ENCODE results near the gene DLG2. TPM values are rescaled to one million over a fixed set of nuclear protein-coding genes. Genes with fewer than 3 reads are reported as not detected.

Gene DLG2
- total and polyA plus RNA-seq, 2 of the 4 experiments (the other 2 are of a cell fraction), result 0.31 to 0.36 TPM

- H2AK5ac ChIP-seq (ENCODE audit: low read depth, low read length), result no peak overlapping the region
- TF ChIP-seq FOS (IDR thresholded peaks at IDR 0.05; ENCODE audit: low read depth, low read length) (no peak), POLR2A (IDR thresholded peaks at IDR 0.05; ENCODE audit: low read depth, low read length) (no peak), MAZ (IDR thresholded peaks at IDR 0.05; ENCODE audit: borderline replicate concordance, low read depth, low read length) (no peak), CEBPB (IDR thresholded peaks at IDR 0.05; ENCODE audit: low read depth, low read length) (no peak), USF2 (IDR thresholded peaks at IDR 0.05; ENCODE audit: low read depth, low read length) (no peak), CHD1 (IDR thresholded peaks at IDR 0.05; ENCODE audit: low read depth, low read length) (no peak), MXI1 (IDR thresholded peaks at IDR 0.05; ENCODE audit: borderline replicate concordance, low read depth, low read length) (no peak), NFE2L2 (IDR thresholded peaks at IDR 0.05; ENCODE audit: low read depth, low read length) (no peak), BHLHE40 (IDR thresholded peaks at IDR 0.05; ENCODE audit: low read depth, low read length) (no peak), RFX5 (IDR thresholded peaks at IDR 0.05; ENCODE audit: low read depth, low read length) (no peak), MAFK (IDR thresholded peaks at IDR 0.05; ENCODE audit: low read depth, low read length) (no peak)
- no peak for DNase-seq
- no peak overlapping the region for H4K91ac ChIP-seq (ENCODE audit: insufficient read depth, low read depth, low read length)
- no peaks in the 10 kb centered on the region for H3K9me1 ChIP-seq (ENCODE audit: insufficient read depth, low read length)
- no peak overlapping the region for H2BK20ac ChIP-seq (ENCODE audit: low read depth, low read length)
- no TSS peak for BruUV-seq (replicated peaks)
- ATAC-seq (ENCODE audit: low read depth), result no peak
- ChIA-PET POLR2A (ENCODE audit: unreplicated experiment) (no interaction called here), CTCF (no interaction called here)
- no peaks in the 10 kb centered on the region for H4K20me1 ChIP-seq (ENCODE audit: insufficient read depth, low read length)
- H3K4me3 ChIP-seq (ENCODE audit: insufficient read depth, low read depth, low read length), result no peak overlapping the region
- H3K27me3 ChIP-seq (ENCODE audit: control insufficient read depth, insufficient read depth, low read length), result no peaks in the 10 kb centered on the region; the same call in 1 of the 2 replicates
- no peaks in the 10 kb centered on the region for H3K9me3 ChIP-seq (ENCODE audit: control insufficient read depth, insufficient read depth, low read length)
- H2BK15ac ChIP-seq (ENCODE audit: low read depth, low read length), result no peak overlapping the region
- H2AFZ ChIP-seq (replicated peaks; ENCODE audit: low read length, poor library complexity), result no peak overlapping the region
- H4K5ac ChIP-seq (ENCODE audit: low read depth, low read length), result no peak overlapping the region
- no peak overlapping the region for H4K8ac ChIP-seq (ENCODE audit: low read depth in 2 of 2, low read length in 2 of 2)
- WGBS, 2 experiments (ENCODE audit: extremely low coverage in 2 of 2, insufficient read length in 1 of 2), result no CpG with 5 or more reads among the region's 1 CpG
- H3K14ac ChIP-seq (replicated peaks; ENCODE audit: low read depth, low read length), result no peak overlapping the region
- H2BK5ac ChIP-seq (ENCODE audit: low read depth, low read length, poor library complexity, severe bottlenecking), result no peak overlapping the region
- H3K4me2 ChIP-seq (ENCODE audit: low read depth, low read length), result no peak overlapping the region
- H3K27ac ChIP-seq (ENCODE audit: insufficient read depth, low read length), result no peak overlapping the region
- in situ Hi-C loops (cut with MboI; ENCODE audit: low sequenced_read_pairs), result no loop called here
- no peak overlapping the region for H3K18ac ChIP-seq (ENCODE audit: low read depth, low read length)
- no peak overlapping the region for H3K9ac ChIP-seq (ENCODE audit: low read depth, low read length)
- H3K36me3 ChIP-seq (ENCODE audit: control insufficient read depth, insufficient read depth, low read length), result no peaks in the 10 kb centered on the region
- dilution Hi-C loops (cut with HindIII; ENCODE audit: low sequenced_read_pairs, unreplicated experiment), result no loop called here
- H3K4ac ChIP-seq (ENCODE audit: low read depth, low read length), result no peak overlapping the region
- no peaks in the 10 kb centered on the region for H3K79me1 ChIP-seq (ENCODE audit: low read depth in 1 of 2, low read length in 2 of 2)
- H3K56ac ChIP-seq (ENCODE audit: extremely low read depth, insufficient read depth, low read length), result no peak overlapping the region
- intact Hi-C loops (cut with micrococcal nuclease), result no loop called here
- no peak overlapping the region for H2BK120ac ChIP-seq (ENCODE audit: low read depth, low read length)
- no peak overlapping the region for H2AK9ac ChIP-seq (replicated peaks; ENCODE audit: low read depth, low read length, poor library complexity)
- no peak overlapping the region for H3K23ac ChIP-seq (ENCODE audit: low read depth, low read length)
- H3K4me1 ChIP-seq (ENCODE audit: control insufficient read depth, insufficient read depth, low read length), result no peaks in the 10 kb centered on the region
These were observed 1363.1 kb downstream of the DLG2 start for GRCh38 chr11:84264066-84264465.

All from IMR-90 (cell line).